Germinal center (tissue), 1 donor: Measurements from ENCODE around the gene HOXC10.

Source experiments
- DNase-seq: peaks from one replicate; pipeline ENCODE4 v3.0.0; 2012; ENCODE audit warnings: mixed read lengths, low spot score

Gene HOXC10

GRCh38 chr12:53950789-53951576, 34.0 kb upstream of the HOXC10 start:
- DNase-seq, result no peak

- DNase-seq, result no peak
Observed at GRCh38 chr12:53951577-53952334, 33.2 kb upstream of the HOXC10 start.

- no peak for DNase-seq
Observed at GRCh38 chr12:53952335-53952694, 32.6 kb upstream of the HOXC10 start.

- no peak for DNase-seq
Observed at GRCh38 chr12:53952871-53953734, 31.8 kb upstream of the HOXC10 start.

GRCh38 chr12:53953831-53954693, 30.9 kb upstream of the HOXC10 start:
- DNase-seq, result no peak

- no peak for DNase-seq
Observed at GRCh38 chr12:53954694-53955035, 30.3 kb upstream of the HOXC10 start, which contains the start of gene HOXC12. TSS of gene HOXC12 (plus strand) at chr12:53954903. CDS start at chr12:53954930, 27 bp downstream.

GRCh38 chr12:53955036-53955775, 29.7 kb upstream of the HOXC10 start:
- no peak for DNase-seq

- no peak for DNase-seq
Observed at GRCh38 chr12:53955776-53956250, 29.1 kb upstream of the HOXC10 start.

- no peak for DNase-seq
Observed at GRCh38 chr12:53956251-53956887, 28.6 kb upstream of the HOXC10 start.

- no peak for DNase-seq
Observed at GRCh38 chr12:53956914-53957536, 27.9 kb upstream of the HOXC10 start.

GRCh38 chr12:53958128-53958527, 26.8 kb upstream of the HOXC10 start:
- DNase-seq, result no peak

GRCh38 chr12:53959314-53959713, 25.6 kb upstream of the HOXC10 start:
- DNase-seq, result no peak

- no peak for DNase-seq
Observed at GRCh38 chr12:53960187-53961024, 24.5 kb upstream of the HOXC10 start.

GRCh38 chr12:53961025-53961761, 23.8 kb upstream of the HOXC10 start:
- DNase-seq, result no peak

GRCh38 chr12:53963005-53963404, 21.9 kb upstream of the HOXC10 start:
- DNase-seq, result no peak

- no peak for DNase-seq
Observed at GRCh38 chr12:53963434-53964314, 21.3 kb upstream of the HOXC10 start.

- no peak for DNase-seq
Observed at GRCh38 chr12:53964315-53964713, 20.6 kb upstream of the HOXC10 start.
